ENCODE data around the gene DST.

GRCh38 chr6:56663344-56663743, 20.7 kb upstream of the DST start:
- TF ChIP-seq CTCF (IDR thresholded peaks at IDR 0.05), result no peak
- no peak for TF ChIP-seq POLR2A (IDR thresholded peaks at IDR 0.05; ENCODE audit: low read depth)

Data from esophagus muscularis mucosa (tissue), 3 donors.